IMR-90 (cell line): ENCODE measurements around the gene NRL. TPM values are rescaled to one million over a fixed set of nuclear protein-coding genes. Genes with fewer than 3 reads are reported as not detected.

Experiments
- ATAC-seq: fragments of 200-7000 bp; cut with Tn5 transposase; 2 replicates; pipeline ENCODE4 v1.9.1; 2020; ENCODE audit warnings: low read depth, mild to moderate bottlenecking, moderate library complexity
- BruUV-seq: library from RNA; stranded (reverse); fragments of 400-500 nt; replicated peaks from 2 replicates; lab custom pipeline; 2021; lab: Mats Ljungman, UMichigan
- CTCF ChIA-PET: fragments of 300-600 bp; formaldehyde crosslinking; extraction: SDS; loops from one replicate; lab custom pipeline; 2021; ENCODE audit warnings: antibody characterized with exemption; lab: Yijun Ruan, JAX
- POLR2A ChIA-PET: fragments of 300-600 bp; sonication (Branson Sonifier 250); formaldehyde crosslinking; loops from one replicate; lab custom pipeline; 2022; ENCODE audit warnings: antibody characterized with exemption; ENCODE audit not compliant: unreplicated experiment; lab: Charles Lee
- DNase-seq: peaks from one replicate; pipeline ENCODE4 v3.0.0; 2013
- H2AFZ ChIP-seq: replicated peaks from 2 replicates; pipeline ENCODE3; 2013; ENCODE audit warnings: low read length, mild to moderate bottlenecking; ENCODE audit not compliant: poor library complexity
- H2AK5ac ChIP-seq: 2 replicates; pipeline ENCODE4 v1.6.1; 2013; ENCODE audit warnings: low read depth, low read length, inconsistent platforms
- H2AK9ac ChIP-seq: replicated peaks from 2 replicates; pipeline ENCODE3; 2013; ENCODE audit warnings: mild to moderate bottlenecking, low read depth, low read length, moderate library complexity; ENCODE audit not compliant: poor library complexity
- H2BK120ac ChIP-seq: 2 replicates; pipeline ENCODE4 v1.6.1; 2013; ENCODE audit warnings: low read depth, low read length, inconsistent platforms
- H2BK15ac ChIP-seq: 3 replicates; pipeline ENCODE4 v1.6.1; 2013; ENCODE audit warnings: low read depth, low read length, inconsistent platforms
- H2BK20ac ChIP-seq: 2 replicates; pipeline ENCODE4 v1.6.1; 2013; ENCODE audit warnings: low read depth, mild to moderate bottlenecking, inconsistent platforms, low read length, moderate library complexity
- H2BK5ac ChIP-seq: 2 replicates; pipeline ENCODE4 v1.6.1; 2013; ENCODE audit warnings: mild to moderate bottlenecking, low read depth, low read length, inconsistent platforms; ENCODE audit not compliant: poor library complexity, severe bottlenecking
- H3K14ac ChIP-seq: replicated peaks from 2 replicates; pipeline ENCODE4 v1.6.1; 2013; ENCODE audit warnings: low read depth, low read length, inconsistent platforms
- H3K18ac ChIP-seq: 2 replicates; pipeline ENCODE4 v1.6.1; 2013; ENCODE audit warnings: low read depth, low read length, control low read depth
- H3K23ac ChIP-seq: 2 replicates; pipeline ENCODE4 v1.6.1; 2013; ENCODE audit warnings: low read depth, low read length, inconsistent platforms
- H3K27ac ChIP-seq: 2 replicates; pipeline ENCODE4 v1.5.1; 2013; ENCODE audit warnings: mild to moderate bottlenecking, control low read depth, low read length; ENCODE audit not compliant: insufficient read depth
- H3K27me3 ChIP-seq: 2 replicates; pipeline ENCODE4 v1.6.1; 2013; ENCODE audit warnings: low read length; ENCODE audit not compliant: control insufficient read depth, insufficient read depth
- H3K36me3 ChIP-seq: 2 replicates; pipeline ENCODE4 v1.6.1; 2013; ENCODE audit warnings: low read length, mixed read lengths; ENCODE audit not compliant: control insufficient read depth, insufficient read depth
- H3K4ac ChIP-seq: 2 replicates; pipeline ENCODE4 v1.6.1; 2013; ENCODE audit warnings: low read depth, low read length, inconsistent platforms
- H3K4me1 ChIP-seq: 2 replicates; pipeline ENCODE4 v1.6.1; 2013; ENCODE audit warnings: low read length, mixed read lengths; ENCODE audit not compliant: control insufficient read depth, insufficient read depth
- H3K4me2 ChIP-seq: 2 replicates; pipeline ENCODE4 v1.6.1; 2013; ENCODE audit warnings: low read depth, mild to moderate bottlenecking, control low read depth, low read length, moderate library complexity
- H3K4me3 ChIP-seq: 2 replicates; pipeline ENCODE4 v1.5.1; 2013; ENCODE audit warnings: low read depth, mild to moderate bottlenecking, control low read depth, low read length, moderate library complexity; ENCODE audit not compliant: insufficient read depth
- H3K56ac ChIP-seq: 2 replicates; pipeline ENCODE4 v1.6.1; 2013; ENCODE audit warnings: low read length, inconsistent platforms; ENCODE audit not compliant: insufficient read depth; ENCODE audit errors: extremely low read depth
- H3K79me1 ChIP-seq, 2 experiments: 2 replicates each; pipeline ENCODE4 v1.6.1; 2013; ENCODE audit warnings: low read length in 2 of 2, inconsistent platforms in 1 of 2, low read depth in 1 of 2
- H3K9ac ChIP-seq: 2 replicates; pipeline ENCODE4 v1.6.1; 2013; ENCODE audit warnings: low read depth, low read length, control low read depth
- H3K9me1 ChIP-seq: 2 replicates; pipeline ENCODE4 v1.6.1; 2013; ENCODE audit warnings: low read length, inconsistent platforms; ENCODE audit not compliant: insufficient read depth
- H3K9me3 ChIP-seq: 2 replicates; pipeline ENCODE4 v1.6.1; 2013; ENCODE audit warnings: low read length; ENCODE audit not compliant: control insufficient read depth, insufficient read depth
- H4K20me1 ChIP-seq: 2 replicates; pipeline ENCODE4 v1.6.1; 2013; ENCODE audit warnings: low read length, inconsistent platforms; ENCODE audit not compliant: insufficient read depth
- H4K5ac ChIP-seq: 2 replicates; pipeline ENCODE4 v1.6.1; 2013; ENCODE audit warnings: mild to moderate bottlenecking, low read depth, low read length, control low read depth
- H4K8ac ChIP-seq, 2 experiments: 2 replicates each; pipeline ENCODE4 v1.6.1; 2013; ENCODE audit warnings: low read depth in 2 of 2, low read length in 2 of 2, control low read depth in 1 of 2, inconsistent platforms in 1 of 2
- H4K91ac ChIP-seq: 2 replicates; pipeline ENCODE4 v1.6.1; 2013; ENCODE audit warnings: low read depth, low read length, inconsistent platforms; ENCODE audit not compliant: insufficient read depth
- BHLHE40 ChIP-seq: fragments of 150-350 bp; IDR thresholded peaks from 2 replicates; pipeline ENCODE4 v1.6.1; 2016; ENCODE audit warnings: mild to moderate bottlenecking, low read depth, low read length
- CEBPB ChIP-seq: IDR thresholded peaks from 2 replicates; pipeline ENCODE4 v1.6.1; 2012; ENCODE audit warnings: low read depth, low read length, improper control_type of control experiment
- CHD1 ChIP-seq: IDR thresholded peaks from 2 replicates; pipeline ENCODE4 v1.6.1; 2012; ENCODE audit warnings: low read depth, low read length, improper control_type of control experiment
- ELK1 ChIP-seq: fragments of 150-350 bp; IDR thresholded peaks from 2 replicates; pipeline ENCODE4 v1.6.1; 2016; ENCODE audit warnings: low read depth, mild to moderate bottlenecking, low read length, moderate library complexity, borderline replicate concordance
- FOS ChIP-seq: fragments of 150-350 bp; IDR thresholded peaks from 2 replicates; pipeline ENCODE4 v1.6.1; 2016; ENCODE audit warnings: low read depth, low read length
- MAFK ChIP-seq: IDR thresholded peaks from 2 replicates; pipeline ENCODE4 v1.6.1; 2012; ENCODE audit warnings: low read depth, low read length, improper control_type of control experiment
- MAZ ChIP-seq: IDR thresholded peaks from 2 replicates; pipeline ENCODE4 v1.6.1; 2012; ENCODE audit warnings: low read depth, mild to moderate bottlenecking, low read length, improper control_type of control experiment, moderate library complexity, borderline replicate concordance
- MXI1 ChIP-seq: IDR thresholded peaks from 2 replicates; pipeline ENCODE4 v1.6.1; 2012; ENCODE audit warnings: low read depth, mild to moderate bottlenecking, low read length, moderate library complexity, borderline replicate concordance
- NFE2L2 ChIP-seq: fragments of 150-350 bp; IDR thresholded peaks from 2 replicates; pipeline ENCODE4 v1.6.1; 2016; ENCODE audit warnings: low read depth, mild to moderate bottlenecking, low read length
- POLR2A ChIP-seq: IDR thresholded peaks from 2 replicates; pipeline ENCODE4 v1.6.1; 2012; ENCODE audit warnings: mild to moderate bottlenecking, low read depth, low read length
- RAD21 ChIP-seq: IDR thresholded peaks from 2 replicates; pipeline ENCODE4 v1.6.1; 2012; ENCODE audit warnings: low read length, improper control_type of control experiment
- RCOR1 ChIP-seq: IDR thresholded peaks from 2 replicates; pipeline ENCODE4 v1.6.1; 2012; ENCODE audit warnings: mild to moderate bottlenecking, low read length, improper control_type of control experiment; ENCODE audit not compliant: insufficient replicate concordance
- SMC3 ChIP-seq: fragments of 150-350 bp; IDR thresholded peaks from 2 replicates; pipeline ENCODE4 v1.6.1; 2016; ENCODE audit warnings: low read depth, mild to moderate bottlenecking, antibody characterized with exemption, low read length, moderate library complexity
- USF2 ChIP-seq: fragments of 150-350 bp; IDR thresholded peaks from 2 replicates; pipeline ENCODE4 v1.6.1; 2017; ENCODE audit warnings: mild to moderate bottlenecking, antibody characterized with exemption, low read length, low read depth
- WGBS, 2 experiments: methylation state at CpG; one replicate each; pipeline versions ENCODE4 v1.1.5 to v1.1.7; 2013; ENCODE audit warnings: missing lambda C conversion rate in 2 of 2; ENCODE audit not compliant: insufficient read length in 1 of 2; ENCODE audit errors: extremely low coverage in 2 of 2; 5-methylcytosine and 5-hydroxymethylcytosine counted together
- dilution Hi-C: fragments of 300-500 bp; cut with HindIII; formaldehyde crosslinking; loops from one replicate; pipeline ENCODE4 v1.14.3; 2018; ENCODE audit warnings: low sequenced_read_pairs; ENCODE audit not compliant: unreplicated experiment
- in situ Hi-C: fragments of 300-500 bp; cut with MboI; formaldehyde crosslinking; loops from 3 replicates; pipeline ENCODE4 v1.14.3; 2019; ENCODE audit warnings: low sequenced_read_pairs, inconsistent platforms, mixed read lengths
- intact Hi-C: fragments of 100-400 bp; cut with micrococcal nuclease; formaldehyde crosslinking; loops from 2 replicates; pipeline ENCODE4 v1.10.0; 2022
- polyA plus RNA-seq, 3 experiments: library from polyadenylated mRNA; depleted of rRNA; stranded (reverse); fragments of >200 nt; gene quantifications; 2 replicates each; pipeline ENCODE4 v1.2.3, GENCODE V29; 2012; ENCODE audit warnings: low replicate concordance in 1 of 3
- total RNA-seq: library from RNA; depleted of rRNA; stranded (reverse); fragments of >200 nt; gene quantifications from 2 replicates; pipeline ENCODE4 v1.2.3, GENCODE V29; 2012

The NRL gene
- total and polyA plus RNA-seq, 2 of the 4 experiments (the other 2 are of a cell fraction), result 0.18 to 0.70 TPM

GRCh38 chr14:24155100-24155499 lies 40.4 kb upstream of the NRL start:
- TF ChIP-seq CEBPB (no peak), ELK1 (no peak), USF2 (no peak), MXI1 (no peak), RAD21 (no peak), FOS (no peak), MAZ (no peak), BHLHE40 (no peak), CHD1 (no peak), NFE2L2 (no peak), MAFK (no peak), POLR2A (no peak), RCOR1 (no peak), SMC3 (no peak)

More at GRCh38 chr14:24155100-24155499, 40.4 kb upstream of the NRL start:
- H3K79me1 ChIP-seq, result peaks cover 8 to 18% of the 10 kb centered on the region in 2 experiments
- H3K27me3 ChIP-seq, result no peaks in the 10 kb centered on the region
- no peak overlapping the region for H3K14ac ChIP-seq
- in situ Hi-C loops (no loop called here), intact Hi-C loops (no loop called here), dilution Hi-C loops (no loop called here)
- no peaks in the 10 kb centered on the region; the same call in 1 of the 2 replicates for H3K9me1 ChIP-seq
- no peak overlapping the region for H3K27ac ChIP-seq
- CTCF ChIA-PET, result no interaction called here
- no peak overlapping the region for H2BK15ac ChIP-seq
- H2AK5ac ChIP-seq, result no peak overlapping the region
- DNase-seq (no peak), ATAC-seq (no peak)
- 100% methylated on average over 1 of the region's 10 CpGs; no CpG with 5 or more reads in 1 of the 2 experiments for WGBS, 2 experiments
- no peak overlapping the region for H2BK120ac ChIP-seq
- no peak overlapping the region for H3K23ac ChIP-seq
- no peaks in the 10 kb centered on the region; the same call in 1 of the 2 replicates for H4K20me1 ChIP-seq
- no peak overlapping the region for H3K4me2 ChIP-seq
- no peak overlapping the region for H3K9ac ChIP-seq
- no peak overlapping the region for H2AK9ac ChIP-seq
- POLR2A ChIA-PET, result no interaction called here
- H3K56ac ChIP-seq, result no peak overlapping the region
- H4K91ac ChIP-seq, result no peak overlapping the region
- H3K4ac ChIP-seq, result no peak overlapping the region
- no peak overlapping the region for H4K5ac ChIP-seq
- BruUV-seq, result no TSS peak
- H3K4me1 ChIP-seq, result no peaks in the 10 kb centered on the region
- H2AFZ ChIP-seq, result no peak overlapping the region
- H2BK20ac ChIP-seq, result no peak overlapping the region
- no peaks in the 10 kb centered on the region for H3K9me3 ChIP-seq
- no peak overlapping the region for H4K8ac ChIP-seq
- H3K4me3 ChIP-seq, result no peak overlapping the region
- H3K18ac ChIP-seq, result no peak overlapping the region
- H2BK5ac ChIP-seq, result no peak overlapping the region
- peaks cover 68% of the 10 kb centered on the region for H3K36me3 ChIP-seq
